HepG2 (cell line): ENCODE data around the gene CRISPLD2. TPM values are rescaled to one million over a fixed set of nuclear protein-coding genes. Genes with fewer than 3 reads are reported as not detected.

ENCODE experiments used
- CHD2 ChIP-seq: IDR thresholded peaks from 2 replicates; pipeline ENCODE4 v1.6.1; 2011; ENCODE audit warnings: low read depth, low read length, improper control_type of control experiment
- EED ChIP-seq: sonication (generic); formaldehyde crosslinking; IDR thresholded peaks from 2 replicates; pipeline ENCODE4 v1.5.0; 2020; ENCODE audit warnings: mild to moderate bottlenecking, missing genetic modification reagents
- GABPA ChIP-seq, 2 experiments: IDR thresholded peaks; 2 replicates each; pipeline ENCODE4 v1.6.1; 2011 to 2016; ENCODE audit warnings: low read depth in 2 of 2, low read length in 1 of 2, missing biosample characterization in 1 of 2, missing genetic modification characterization in 1 of 2
- HMG20A ChIP-seq: IDR thresholded peaks from 2 replicates; pipeline ENCODE4 v1.6.1; 2016; ENCODE audit warnings: borderline replicate concordance
- MEIS2 ChIP-seq: sonication (generic); formaldehyde crosslinking; IDR thresholded peaks from 2 replicates; pipeline ENCODE4 v1.9.0; 2021; ENCODE audit warnings: mild to moderate bottlenecking, missing genetic modification reagents
- SCMH1 ChIP-seq: sonication (generic); formaldehyde crosslinking; IDR thresholded peaks from 2 replicates; pipeline ENCODE4 v1.9.0; 2021; ENCODE audit warnings: missing genetic modification reagents, mild to moderate bottlenecking, borderline replicate concordance
- ZNF138 ChIP-seq: sonication (generic); formaldehyde crosslinking; IDR thresholded peaks from 2 replicates; pipeline ENCODE4 v1.5.0; 2020; ENCODE audit warnings: mild to moderate bottlenecking, low read depth, missing genetic modification reagents
- ZNF317 ChIP-seq: sonication (generic); formaldehyde crosslinking; IDR thresholded peaks from 2 replicates; pipeline ENCODE4 v1.5.0; 2020; ENCODE audit warnings: mild to moderate bottlenecking, missing genetic modification reagents
- ZNF318 ChIP-seq: sonication (generic); formaldehyde crosslinking; IDR thresholded peaks from 2 replicates; pipeline ENCODE4 v1.4.0; 2020; ENCODE audit warnings: mild to moderate bottlenecking, missing genetic modification reagents
- ZNF737 ChIP-seq: sonication (generic); formaldehyde crosslinking; IDR thresholded peaks from 2 replicates; pipeline ENCODE4 v1.5.0; 2020; ENCODE audit warnings: missing genetic modification reagents, mild to moderate bottlenecking, borderline replicate concordance
- polyA plus RNA-seq, 8 experiments: library from polyadenylated mRNA; depleted of rRNA in 3 of 8; stranded (reverse) in 7 of 8; unstranded in 1 of 8; fragments of >200 nt; fragmentation: Illumina TruSeq in 4 of 8; extraction: Trizol in 4 of 8; gene quantifications; 2 replicates each; pipeline versions ENCODE4 v1.2.1 to v1.2.3, GENCODE V29; 2011 to 2016; ENCODE audit warnings: low read depth in 4 of 8, missing spikeins in 1 of 8, mixed read lengths in 1 of 8; ENCODE audit not compliant: insufficient read depth in 1 of 8
- total RNA-seq, 5 experiments: library from RNA; depleted of rRNA; stranded (reverse); fragments of >200 nt; fragmentation: Illumina TruSeq; extraction: Trizol; gene quantifications; 2 replicates each; pipeline ENCODE4 v1.2.3, GENCODE V29; 2016; ENCODE audit warnings: low read depth in 1 of 5
- TF ChIP-seq, protein P1 (sequence below): sonication (generic); formaldehyde crosslinking; conservative IDR thresholded peaks from 2 replicates; pipeline ENCODE4 v1.8.0; 2022; ENCODE audit warnings: missing genetic modification reagents
- TF ChIP-seq, protein P2 (sequence below): sonication (generic); formaldehyde crosslinking; IDR thresholded peaks from 2 replicates; pipeline ENCODE4 v1.8.1; 2022; ENCODE audit warnings: low read depth, mild to moderate bottlenecking, missing genetic modification reagents
- TF ChIP-seq, protein P3 (sequence below): sonication (generic); formaldehyde crosslinking; IDR thresholded peaks from 2 replicates; pipeline ENCODE4 v1.5.0; 2020; ENCODE audit warnings: mild to moderate bottlenecking, missing genetic modification reagents, moderate library complexity

Gene CRISPLD2
- total and polyA plus RNA-seq, 2 of the 13 experiments (the other 11 are each of a cell fraction or from before 2014, with no cell fraction given), result 0.04 to 0.31 TPM

DNA sequence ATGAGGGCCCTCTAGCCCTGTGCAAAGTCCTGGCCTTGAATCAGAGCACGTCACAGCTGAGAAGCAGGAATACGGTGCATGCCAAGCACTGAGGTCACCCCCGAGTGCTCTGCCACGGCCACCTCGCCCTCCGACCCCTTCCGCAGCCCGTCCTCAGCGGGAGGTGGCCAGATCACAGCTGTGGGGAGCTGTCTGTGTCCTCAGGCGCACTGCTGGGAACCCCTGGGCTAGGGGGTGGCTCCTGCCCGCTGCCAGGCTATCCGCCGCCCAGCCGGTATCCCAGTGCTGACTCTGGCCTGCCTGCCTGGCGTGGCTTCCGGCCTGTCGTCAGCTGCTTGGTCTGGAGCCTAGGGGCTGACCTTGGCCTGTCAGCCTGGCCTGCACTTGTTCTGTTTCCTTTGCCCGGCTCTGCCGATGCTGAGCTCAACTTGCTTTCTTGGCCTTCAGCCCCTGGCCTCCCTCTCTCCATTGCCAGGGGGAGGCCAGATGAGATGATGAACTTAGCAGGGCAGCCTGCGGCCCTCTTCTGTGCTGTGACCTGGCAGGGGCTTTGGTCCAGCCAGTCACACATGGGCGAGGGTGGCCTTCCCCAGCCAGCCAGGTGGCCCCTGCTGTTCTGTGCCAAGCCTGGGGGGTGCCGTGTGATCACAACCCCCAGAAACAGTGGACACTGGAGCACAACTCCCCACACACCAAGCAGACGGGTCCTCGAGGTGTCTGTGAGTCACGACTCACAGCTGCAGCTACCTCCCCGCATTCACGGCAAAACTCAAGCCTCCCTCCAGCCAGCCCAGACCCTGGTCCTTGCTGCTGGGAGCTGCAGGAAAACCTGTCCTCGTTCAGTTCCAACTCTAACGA lies 114.2 kb downstream of the CRISPLD2 start (continued):
- TF ChIP-seq GABPA (IDR thresholded peaks at IDR 0.05; ENCODE audit: low read depth, low read length), result no peak
- TF ChIP-seq GABPA (CRISPR knock-in tag; IDR thresholded peaks at IDR 0.05; ENCODE audit: low read depth), result peak; percentile 65
- TF ChIP-seq, protein P1, sequence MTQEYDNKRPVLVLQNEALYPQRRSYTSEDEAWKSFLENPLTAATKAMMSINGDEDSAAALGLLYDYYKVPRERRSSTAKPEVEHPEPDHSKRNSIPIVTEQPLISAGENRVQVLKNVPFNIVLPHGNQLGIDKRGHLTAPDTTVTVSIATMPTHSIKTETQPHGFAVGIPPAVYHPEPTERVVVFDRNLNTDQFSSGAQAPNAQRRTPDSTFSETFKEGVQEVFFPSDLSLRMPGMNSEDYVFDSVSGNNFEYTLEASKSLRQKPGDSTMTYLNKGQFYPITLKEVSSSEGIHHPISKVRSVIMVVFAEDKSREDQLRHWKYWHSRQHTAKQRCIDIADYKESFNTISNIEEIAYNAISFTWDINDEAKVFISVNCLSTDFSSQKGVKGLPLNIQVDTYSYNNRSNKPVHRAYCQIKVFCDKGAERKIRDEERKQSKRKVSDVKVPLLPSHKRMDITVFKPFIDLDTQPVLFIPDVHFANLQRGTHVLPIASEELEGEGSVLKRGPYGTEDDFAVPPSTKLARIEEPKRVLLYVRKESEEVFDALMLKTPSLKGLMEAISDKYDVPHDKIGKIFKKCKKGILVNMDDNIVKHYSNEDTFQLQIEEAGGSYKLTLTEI (CRISPR knock-in tag), result no peak
- TF ChIP-seq ZNF317, result no peak
- 0 out of 2 replicates have a peak, but pooled peaks have one; percentile 6 for TF ChIP-seq EED
- TF ChIP-seq, protein P2, sequence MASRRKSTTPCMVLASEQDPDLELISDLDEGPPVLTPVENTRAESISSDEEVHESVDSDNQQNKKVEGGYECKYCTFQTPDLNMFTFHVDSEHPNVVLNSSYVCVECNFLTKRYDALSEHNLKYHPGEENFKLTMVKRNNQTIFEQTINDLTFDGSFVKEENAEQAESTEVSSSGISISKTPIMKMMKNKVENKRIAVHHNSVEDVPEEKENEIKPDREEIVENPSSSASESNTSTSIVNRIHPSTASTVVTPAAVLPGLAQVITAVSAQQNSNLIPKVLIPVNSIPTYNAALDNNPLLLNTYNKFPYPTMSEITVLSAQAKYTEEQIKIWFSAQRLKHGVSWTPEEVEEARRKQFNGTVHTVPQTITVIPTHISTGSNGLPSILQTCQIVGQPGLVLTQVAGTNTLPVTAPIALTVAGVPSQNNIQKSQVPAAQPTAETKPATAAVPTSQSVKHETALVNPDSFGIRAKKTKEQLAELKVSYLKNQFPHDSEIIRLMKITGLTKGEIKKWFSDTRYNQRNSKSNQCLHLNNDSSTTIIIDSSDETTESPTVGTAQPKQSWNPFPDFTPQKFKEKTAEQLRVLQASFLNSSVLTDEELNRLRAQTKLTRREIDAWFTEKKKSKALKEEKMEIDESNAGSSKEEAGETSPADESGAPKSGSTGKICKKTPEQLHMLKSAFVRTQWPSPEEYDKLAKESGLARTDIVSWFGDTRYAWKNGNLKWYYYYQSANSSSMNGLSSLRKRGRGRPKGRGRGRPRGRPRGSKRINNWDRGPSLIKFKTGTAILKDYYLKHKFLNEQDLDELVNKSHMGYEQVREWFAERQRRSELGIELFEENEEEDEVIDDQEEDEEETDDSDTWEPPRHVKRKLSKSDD (CRISPR knock-in tag), result no peak; the same call in 1 of the 2 replicates
- TF ChIP-seq MEIS2 (CRISPR knock-in tag), result peak; percentile 93
- 0 out of 2 replicates have a peak, but pooled peaks have one; percentile 56 for TF ChIP-seq ZNF737 (CRISPR knock-in tag)
- TF ChIP-seq, protein P3, sequence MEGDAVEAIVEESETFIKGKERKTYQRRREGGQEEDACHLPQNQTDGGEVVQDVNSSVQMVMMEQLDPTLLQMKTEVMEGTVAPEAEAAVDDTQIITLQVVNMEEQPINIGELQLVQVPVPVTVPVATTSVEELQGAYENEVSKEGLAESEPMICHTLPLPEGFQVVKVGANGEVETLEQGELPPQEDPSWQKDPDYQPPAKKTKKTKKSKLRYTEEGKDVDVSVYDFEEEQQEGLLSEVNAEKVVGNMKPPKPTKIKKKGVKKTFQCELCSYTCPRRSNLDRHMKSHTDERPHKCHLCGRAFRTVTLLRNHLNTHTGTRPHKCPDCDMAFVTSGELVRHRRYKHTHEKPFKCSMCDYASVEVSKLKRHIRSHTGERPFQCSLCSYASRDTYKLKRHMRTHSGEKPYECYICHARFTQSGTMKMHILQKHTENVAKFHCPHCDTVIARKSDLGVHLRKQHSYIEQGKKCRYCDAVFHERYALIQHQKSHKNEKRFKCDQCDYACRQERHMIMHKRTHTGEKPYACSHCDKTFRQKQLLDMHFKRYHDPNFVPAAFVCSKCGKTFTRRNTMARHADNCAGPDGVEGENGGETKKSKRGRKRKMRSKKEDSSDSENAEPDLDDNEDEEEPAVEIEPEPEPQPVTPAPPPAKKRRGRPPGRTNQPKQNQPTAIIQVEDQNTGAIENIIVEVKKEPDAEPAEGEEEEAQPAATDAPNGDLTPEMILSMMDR, result peak; percentile 48
- TF ChIP-seq CHD2, result no peak
- TF ChIP-seq SCMH1 (CRISPR knock-in tag), result no peak
- no peak for TF ChIP-seq ZNF138
- TF ChIP-seq ZNF318 (CRISPR knock-in tag), result no peak
- peak; percentile 66; the same call in 1 of the 2 replicates for TF ChIP-seq HMG20A (CRISPR knock-in tag)
